Parathyroid adenoma (tissue), 2 donors: ENCODE results near the gene DIPK1A.
"Not testable (repeated sequence)": the region's sequence is repeated elsewhere in the genome, so short reads cannot be mapped to it uniquely, and the experiment has no call there.

Source experiments
- H2AFZ ChIP-seq: fragments of 300-600 bp; sonication (generic); one replicate; pipeline ENCODE4 v1.7.0; 2017; ENCODE audit warnings: antibody characterized with exemption, mild to moderate bottlenecking
- H3K27ac ChIP-seq: fragments of 300-600 bp; sonication (generic); one replicate; pipeline ENCODE4 v1.7.0; 2017
- H3K27me3 ChIP-seq: fragments of 300-600 bp; sonication (generic); one replicate; pipeline ENCODE4 v1.7.0; 2017; ENCODE audit warnings: low read length; ENCODE audit not compliant: control insufficient read depth, insufficient read depth
- H3K36me3 ChIP-seq: fragments of 300-600 bp; sonication (generic); one replicate; pipeline ENCODE4 v1.7.0; 2017; ENCODE audit warnings: low read length; ENCODE audit not compliant: control insufficient read depth, insufficient read depth
- H3K4me1 ChIP-seq: fragments of 300-600 bp; sonication (generic); one replicate; pipeline ENCODE4 v1.7.0; 2017; ENCODE audit warnings: control low read depth
- H3K4me2 ChIP-seq: fragments of 300-600 bp; sonication (generic); one replicate; pipeline ENCODE4 v1.7.0; 2017; ENCODE audit warnings: low read length
- H3K4me3 ChIP-seq: fragments of 300-600 bp; sonication (generic); one replicate; pipeline ENCODE4 v1.7.0; 2017; ENCODE audit warnings: low read depth, low read length
- H3K79me2 ChIP-seq: fragments of 300-600 bp; sonication (generic); one replicate; pipeline ENCODE4 v1.7.0; 2017; ENCODE audit warnings: control low read depth
- H3K9ac ChIP-seq: fragments of 300-600 bp; sonication (generic); one replicate; pipeline ENCODE4 v1.7.0; 2017; ENCODE audit warnings: mild to moderate bottlenecking
- H3K9me3 ChIP-seq: fragments of 300-600 bp; sonication (generic); one replicate; pipeline ENCODE4 v1.7.0; 2017; ENCODE audit warnings: low read length; ENCODE audit not compliant: control insufficient read depth
- TF ChIP-seq, protein P1 (sequence below): fragments of 300-600 bp; sonication (generic); IDR thresholded peaks from one replicate; pipeline ENCODE4 v1.7.0; 2017; ENCODE audit warnings: antibody characterized with exemption, mild to moderate bottlenecking
- donor health status: primary hyperparathyroidism.

Gene DIPK1A

DNA sequence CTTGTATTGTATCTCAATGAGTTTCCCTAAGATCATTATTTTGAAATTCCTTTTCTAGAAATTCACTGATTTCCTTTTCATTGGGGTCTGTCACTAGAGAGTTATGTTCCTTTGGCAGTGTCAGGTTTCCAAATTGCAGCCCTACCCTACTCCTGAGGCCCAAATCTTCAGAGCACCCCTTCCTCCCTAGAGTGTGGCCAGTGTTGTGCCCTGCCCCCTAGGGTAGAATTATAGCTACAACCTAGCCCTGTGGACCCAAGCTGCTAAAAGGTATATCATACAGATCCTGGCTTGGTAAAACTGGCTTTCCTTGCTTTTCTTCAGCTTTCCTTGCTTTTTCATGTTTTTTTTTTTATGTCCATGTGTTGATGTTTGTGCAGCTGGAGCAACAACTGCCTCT is 60.7 kb downstream of the DIPK1A start:
- Histone ChIP-seq H3K4me2 (no peak overlapping the region), H3K27ac (no peak overlapping the region), H3K4me1 (no peaks in the 10 kb centered on the region), H2AFZ (no peak overlapping the region), H3K4me3 (no peak overlapping the region), H3K27me3 (no peaks in the 10 kb centered on the region), H3K9ac (no peak overlapping the region), H3K79me2 (no peaks in the 10 kb centered on the region), H3K9me3 (no peaks in the 10 kb centered on the region), H3K36me3 (no peaks in the 10 kb centered on the region)
- TF ChIP-seq, protein P1, sequence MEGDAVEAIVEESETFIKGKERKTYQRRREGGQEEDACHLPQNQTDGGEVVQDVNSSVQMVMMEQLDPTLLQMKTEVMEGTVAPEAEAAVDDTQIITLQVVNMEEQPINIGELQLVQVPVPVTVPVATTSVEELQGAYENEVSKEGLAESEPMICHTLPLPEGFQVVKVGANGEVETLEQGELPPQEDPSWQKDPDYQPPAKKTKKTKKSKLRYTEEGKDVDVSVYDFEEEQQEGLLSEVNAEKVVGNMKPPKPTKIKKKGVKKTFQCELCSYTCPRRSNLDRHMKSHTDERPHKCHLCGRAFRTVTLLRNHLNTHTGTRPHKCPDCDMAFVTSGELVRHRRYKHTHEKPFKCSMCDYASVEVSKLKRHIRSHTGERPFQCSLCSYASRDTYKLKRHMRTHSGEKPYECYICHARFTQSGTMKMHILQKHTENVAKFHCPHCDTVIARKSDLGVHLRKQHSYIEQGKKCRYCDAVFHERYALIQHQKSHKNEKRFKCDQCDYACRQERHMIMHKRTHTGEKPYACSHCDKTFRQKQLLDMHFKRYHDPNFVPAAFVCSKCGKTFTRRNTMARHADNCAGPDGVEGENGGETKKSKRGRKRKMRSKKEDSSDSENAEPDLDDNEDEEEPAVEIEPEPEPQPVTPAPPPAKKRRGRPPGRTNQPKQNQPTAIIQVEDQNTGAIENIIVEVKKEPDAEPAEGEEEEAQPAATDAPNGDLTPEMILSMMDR, result no peak

DNA sequence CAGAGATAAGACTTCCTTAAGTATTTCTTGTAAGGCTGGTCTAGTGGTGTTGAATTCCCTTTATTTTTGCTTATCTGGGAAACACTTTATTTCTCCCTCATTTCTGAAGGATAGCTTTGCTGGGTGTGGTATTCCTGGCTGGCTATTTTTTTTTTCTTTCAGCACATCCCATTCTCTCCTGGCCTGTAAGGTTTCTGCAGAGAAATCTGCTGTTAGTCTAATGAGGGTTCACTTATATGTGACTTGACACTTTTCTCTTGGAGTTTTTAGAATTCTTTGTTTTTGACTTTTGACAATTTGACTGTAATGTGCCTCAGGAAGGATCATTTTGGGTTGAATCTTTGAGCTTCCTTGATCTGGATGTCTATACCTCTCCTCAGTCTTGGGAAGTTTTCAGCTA is 61.5 kb downstream of the DIPK1A start:
- Histone ChIP-seq H3K9ac (no peak overlapping the region), H3K4me1 (no peaks in the 10 kb centered on the region), H3K4me2 (no peak overlapping the region), H3K27ac (no peak overlapping the region), H3K4me3 (no peak overlapping the region), H3K27me3 (no peaks in the 10 kb centered on the region), H3K79me2 (no peaks in the 10 kb centered on the region), H2AFZ (no peak overlapping the region), H3K9me3 (no peaks in the 10 kb centered on the region), H3K36me3 (no peaks in the 10 kb centered on the region)
- TF ChIP-seq, protein P1, result no peak

DNA sequence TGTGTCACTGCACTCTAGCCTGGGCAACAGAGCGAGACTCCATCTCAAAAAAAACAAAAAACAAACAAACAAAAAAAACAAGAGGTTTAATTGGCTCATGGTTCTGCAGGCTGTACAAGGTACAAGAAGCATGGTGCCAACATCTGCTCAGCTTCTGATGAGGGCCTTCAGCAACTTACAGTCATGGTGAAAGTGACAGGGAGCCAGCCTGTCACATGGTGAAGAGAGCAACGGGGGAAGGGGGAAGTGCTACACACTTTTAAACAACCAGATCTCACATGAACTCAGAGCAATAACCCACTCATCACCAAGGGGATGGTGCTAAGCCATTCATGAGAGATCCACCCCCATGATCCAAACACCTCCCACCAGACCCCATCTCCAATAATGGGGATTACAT is 63.2 kb downstream of the DIPK1A start:
- H3K27ac ChIP-seq, result not testable (repeated sequence)

DNA sequence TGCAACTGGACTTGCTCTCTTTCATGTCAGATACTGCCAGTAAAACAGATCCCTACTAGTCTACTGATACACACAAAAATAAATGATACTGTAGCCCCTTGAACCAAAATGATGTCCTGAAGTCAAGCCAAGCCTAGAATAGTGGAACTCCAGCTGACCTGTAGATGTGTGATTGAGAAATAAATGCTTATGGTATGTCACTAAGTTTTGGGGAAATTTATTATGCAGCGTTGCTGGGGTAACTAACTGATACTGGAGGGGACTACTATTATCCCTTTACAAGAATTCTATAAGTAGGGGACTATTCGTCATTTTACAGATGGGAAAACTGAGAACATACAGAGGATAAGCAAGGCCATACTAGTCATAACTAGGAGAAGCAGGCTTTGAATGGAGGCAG is 73.8 kb downstream of the DIPK1A start:
- H2AFZ ChIP-seq, result no peak overlapping the region
- no peaks in the 10 kb centered on the region for H3K9me3 ChIP-seq
- no peak overlapping the region for H3K27ac ChIP-seq
- H3K4me2 ChIP-seq, result no peak overlapping the region
- no peaks in the 10 kb centered on the region for H3K79me2 ChIP-seq
- TF ChIP-seq, protein P1, result no peak
- H3K4me1 ChIP-seq, result no peaks in the 10 kb centered on the region
- no peak overlapping the region for H3K9ac ChIP-seq
- no peaks in the 10 kb centered on the region for H3K27me3 ChIP-seq
- no peaks in the 10 kb centered on the region for H3K36me3 ChIP-seq
- H3K4me3 ChIP-seq, result no peak overlapping the region

More for the DNA sequence above, 63.2 kb downstream of the DIPK1A start:
- H3K36me3 ChIP-seq, H2AFZ ChIP-seq, H3K9me3 ChIP-seq, H3K79me2 ChIP-seq, H3K4me2 ChIP-seq, H3K4me1 ChIP-seq, H3K27me3 ChIP-seq, H3K9ac ChIP-seq, H3K4me3 ChIP-seq: not testable (repeated sequence)

DNA sequence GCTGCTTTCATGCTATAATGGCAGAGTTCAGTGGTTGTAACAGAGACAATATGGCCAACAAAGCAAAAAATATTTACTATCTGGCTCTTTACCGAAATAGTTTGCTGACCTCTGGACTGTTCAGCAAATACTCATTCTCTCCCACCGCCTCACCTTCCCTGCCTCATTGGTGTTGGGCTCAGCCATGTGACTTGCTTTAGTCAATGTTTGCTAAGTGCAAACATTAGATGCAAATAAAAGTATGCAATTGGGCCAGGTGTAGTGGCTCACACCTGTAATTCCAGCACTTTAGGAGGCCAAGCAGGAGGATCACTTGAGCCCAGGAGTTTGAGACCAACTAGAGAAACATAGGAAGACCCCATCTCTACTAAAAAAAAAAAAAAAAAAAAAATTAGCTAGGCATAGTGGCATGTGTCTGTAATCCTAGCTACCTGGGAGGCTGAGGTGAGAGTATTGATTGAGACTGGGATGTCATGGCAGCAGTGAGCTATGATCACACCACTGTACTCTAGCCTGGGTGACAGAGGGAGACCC is 74.3 kb downstream of the DIPK1A start:
- no peaks in the 10 kb centered on the region for H3K79me2 ChIP-seq

More for the DNA sequence above, 74.3 kb downstream of the DIPK1A start:
- Histone ChIP-seq H3K36me3 (no peaks in the 10 kb centered on the region), H3K4me3 (no peak overlapping the region), H3K27ac (no peak overlapping the region), H3K9ac (no peak overlapping the region), H2AFZ (no peak overlapping the region), H3K9me3 (no peaks in the 10 kb centered on the region), H3K4me2 (no peak overlapping the region), H3K27me3 (no peaks in the 10 kb centered on the region), H3K4me1 (no peaks in the 10 kb centered on the region)
- TF ChIP-seq, protein P1, result no peak
